ENCODE data around the gene IGSF23.

Gene IGSF23

GRCh38 chr19:44634785-44635184 lies 21.4 kb downstream of the IGSF23 start:
- no peak overlapping the region for H3K4me3 ChIP-seq (ENCODE audit: low read depth, low read length, poor library complexity, severe bottlenecking)
- H3K36me3 ChIP-seq (ENCODE audit: insufficient read depth, low read length) = no peaks in the 10 kb centered on the region
- no peaks in the 10 kb centered on the region for H3K4me1 ChIP-seq (ENCODE audit: insufficient read depth, low read length, severe bottlenecking)
- TF ChIP-seq EZH2 (IDR thresholded peaks at IDR 0.05; ENCODE audit: borderline replicate concordance, low read length) (no peak), CTCF (IDR thresholded peaks at IDR 0.05; ENCODE audit: low read length) (no peak)
- no peaks in the 10 kb centered on the region for H3K79me2 ChIP-seq (ENCODE audit: insufficient read depth, low read length)
- H3K9me3 ChIP-seq (ENCODE audit: low read length) = no peaks in the 10 kb centered on the region
- H3K9me2 ChIP-seq (ENCODE audit: low read depth, low read length) = no peaks in the 10 kb centered on the region
- H3F3A ChIP-seq (ENCODE audit: insufficient read depth, low read length) = no peaks in the 10 kb centered on the region
- H3K27me3 ChIP-seq (ENCODE audit: insufficient read depth, low read length) = no peaks in the 10 kb centered on the region
- H3K27ac ChIP-seq (ENCODE audit: low read depth, low read length, poor library complexity, severe bottlenecking) = no peak overlapping the region
- H2AFZ ChIP-seq (ENCODE audit: low read length) = no peak overlapping the region
- no peak overlapping the region for H3K4me2 ChIP-seq (ENCODE audit: low read length)
- H4K20me1 ChIP-seq (ENCODE audit: insufficient read depth, low read length) = no peaks in the 10 kb centered on the region
- H3K9ac ChIP-seq (ENCODE audit: low read length) = no peak overlapping the region

GRCh38 chr19:44635581-44636438 lies 22.4 kb downstream of the IGSF23 start:
- Histone ChIP-seq H3K4me2 (ENCODE audit: low read length) (no peak overlapping the region), H3K9ac (ENCODE audit: low read length) (no peak overlapping the region)
- TF ChIP-seq CTCF (IDR thresholded peaks at IDR 0.05; ENCODE audit: low read length) (no peak), EZH2 (IDR thresholded peaks at IDR 0.05; ENCODE audit: borderline replicate concordance, low read length) (no peak)

GRCh38 chr19:44636439-44637389 lies 23.4 kb downstream of the IGSF23 start:
- no peaks in the 10 kb centered on the region for H3K9me2 ChIP-seq (ENCODE audit: low read depth, low read length)
- H3K9ac ChIP-seq (ENCODE audit: low read length) = no peak overlapping the region
- no peaks in the 10 kb centered on the region for H3F3A ChIP-seq (ENCODE audit: insufficient read depth, low read length)
- H3K27ac ChIP-seq (ENCODE audit: low read depth, low read length, poor library complexity, severe bottlenecking) = no peak overlapping the region
- H3K4me2 ChIP-seq (ENCODE audit: low read length) = no peak overlapping the region
- no peaks in the 10 kb centered on the region for H3K79me2 ChIP-seq (ENCODE audit: insufficient read depth, low read length)
- no peaks in the 10 kb centered on the region for H3K27me3 ChIP-seq (ENCODE audit: insufficient read depth, low read length)
- no peaks in the 10 kb centered on the region for H3K9me3 ChIP-seq (ENCODE audit: low read length)
- H3K4me3 ChIP-seq (ENCODE audit: low read depth, low read length, poor library complexity, severe bottlenecking) = no peak overlapping the region
- TF ChIP-seq CTCF (IDR thresholded peaks at IDR 0.05; ENCODE audit: low read length) (no peak), EZH2 (IDR thresholded peaks at IDR 0.05; ENCODE audit: borderline replicate concordance, low read length) (no peak)
- H3K4me1 ChIP-seq (ENCODE audit: insufficient read depth, low read length, severe bottlenecking) = no peaks in the 10 kb centered on the region
- no peaks in the 10 kb centered on the region for H3K36me3 ChIP-seq (ENCODE audit: insufficient read depth, low read length)
- no peaks in the 10 kb centered on the region for H4K20me1 ChIP-seq (ENCODE audit: insufficient read depth, low read length)
- no peak overlapping the region for H2AFZ ChIP-seq (ENCODE audit: low read length)

More at GRCh38 chr19:44635581-44636438, 22.4 kb downstream of the IGSF23 start:
- Histone ChIP-seq H4K20me1 (ENCODE audit: insufficient read depth, low read length) (no peaks in the 10 kb centered on the region), H3K27me3 (ENCODE audit: insufficient read depth, low read length) (no peaks in the 10 kb centered on the region), H2AFZ (ENCODE audit: low read length) (no peak overlapping the region), H3K4me3 (ENCODE audit: low read depth, low read length, poor library complexity, severe bottlenecking) (no peak overlapping the region), H3K27ac (ENCODE audit: low read depth, low read length, poor library complexity, severe bottlenecking) (no peak overlapping the region), H3K36me3 (ENCODE audit: insufficient read depth, low read length) (no peaks in the 10 kb centered on the region), H3K9me2 (ENCODE audit: low read depth, low read length) (no peaks in the 10 kb centered on the region), H3K79me2 (ENCODE audit: insufficient read depth, low read length) (no peaks in the 10 kb centered on the region), H3K4me1 (ENCODE audit: insufficient read depth, low read length, severe bottlenecking) (no peaks in the 10 kb centered on the region), H3F3A (ENCODE audit: insufficient read depth, low read length) (no peaks in the 10 kb centered on the region), H3K9me3 (ENCODE audit: low read length) (no peaks in the 10 kb centered on the region)
